ENCODE results near the gene REELD1. TPM values are rescaled to one million over a fixed set of nuclear protein-coding genes. Genes with fewer than 3 reads are reported as not detected.

REELD1 gene
- total and polyA plus RNA-seq, 9 of the 15 experiments (the other 6 are each of a cell fraction or from before 2014, with no cell fraction given), result not detected

DNA sequence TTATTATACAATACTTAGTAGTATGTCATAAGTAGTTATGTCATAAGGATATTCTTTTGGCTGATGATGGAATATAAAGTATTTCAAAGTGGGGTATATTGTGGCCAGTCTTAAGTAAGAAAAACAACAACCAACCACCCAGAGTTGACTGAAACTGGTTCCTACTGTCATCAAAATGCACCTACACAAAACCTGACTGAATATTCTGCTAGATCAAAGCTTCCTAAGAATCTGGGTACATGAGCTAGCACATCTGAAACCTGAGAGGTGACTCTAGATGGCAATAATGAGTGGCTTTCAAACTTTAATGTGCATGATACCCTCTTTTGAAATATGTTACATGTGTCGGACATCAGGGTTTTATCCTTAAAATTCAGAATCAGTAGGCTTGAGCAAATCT, 60.4 kb downstream of the REELD1 start (continued):
- TF ChIP-seq, protein P1, sequence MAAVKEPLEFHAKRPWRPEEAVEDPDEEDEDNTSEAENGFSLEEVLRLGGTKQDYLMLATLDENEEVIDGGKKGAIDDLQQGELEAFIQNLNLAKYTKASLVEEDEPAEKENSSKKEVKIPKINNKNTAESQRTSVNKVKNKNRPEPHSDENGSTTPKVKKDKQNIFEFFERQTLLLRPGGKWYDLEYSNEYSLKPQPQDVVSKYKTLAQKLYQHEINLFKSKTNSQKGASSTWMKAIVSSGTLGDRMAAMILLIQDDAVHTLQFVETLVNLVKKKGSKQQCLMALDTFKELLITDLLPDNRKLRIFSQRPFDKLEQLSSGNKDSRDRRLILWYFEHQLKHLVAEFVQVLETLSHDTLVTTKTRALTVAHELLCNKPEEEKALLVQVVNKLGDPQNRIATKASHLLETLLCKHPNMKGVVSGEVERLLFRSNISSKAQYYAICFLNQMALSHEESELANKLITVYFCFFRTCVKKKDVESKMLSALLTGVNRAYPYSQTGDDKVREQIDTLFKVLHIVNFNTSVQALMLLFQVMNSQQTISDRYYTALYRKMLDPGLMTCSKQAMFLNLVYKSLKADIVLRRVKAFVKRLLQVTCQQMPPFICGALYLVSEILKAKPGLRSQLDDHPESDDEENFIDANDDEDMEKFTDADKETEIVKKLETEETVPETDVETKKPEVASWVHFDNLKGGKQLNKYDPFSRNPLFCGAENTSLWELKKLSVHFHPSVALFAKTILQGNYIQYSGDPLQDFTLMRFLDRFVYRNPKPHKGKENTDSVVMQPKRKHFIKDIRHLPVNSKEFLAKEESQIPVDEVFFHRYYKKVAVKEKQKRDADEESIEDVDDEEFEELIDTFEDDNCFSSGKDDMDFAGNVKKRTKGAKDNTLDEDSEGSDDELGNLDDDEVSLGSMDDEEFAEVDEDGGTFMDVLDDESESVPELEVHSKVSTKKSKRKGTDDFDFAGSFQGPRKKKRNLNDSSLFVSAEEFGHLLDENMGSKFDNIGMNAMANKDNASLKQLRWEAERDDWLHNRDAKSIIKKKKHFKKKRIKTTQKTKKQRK (IDR thresholded peaks at IDR 0.05; ENCODE audit: borderline replicate concordance, low read depth, low read length), result no peak

DNA sequence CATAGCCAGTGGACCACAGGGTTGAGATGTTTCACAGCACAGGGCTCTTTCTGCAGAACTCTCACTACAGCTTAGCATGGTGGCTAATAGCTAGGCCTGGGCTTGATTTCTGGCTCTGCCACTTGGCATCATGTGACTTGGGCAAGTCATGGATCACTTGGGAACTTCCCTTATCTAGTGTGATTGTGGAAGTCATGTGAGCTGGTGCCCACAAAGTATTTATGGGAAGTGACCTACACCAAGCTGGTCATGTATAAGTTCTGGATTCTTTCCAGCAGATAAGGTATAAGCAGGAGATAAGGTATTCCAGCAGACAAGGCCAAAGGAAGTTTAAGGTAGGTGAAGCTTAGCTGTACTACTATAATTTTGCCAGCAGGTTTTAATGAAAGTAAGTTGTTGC, 61.0 kb downstream of the REELD1 start:
- no peaks in the 10 kb centered on the region for H3K36me3 ChIP-seq (ENCODE audit: control insufficient read depth, insufficient read depth, low read length)
- ChIA-PET CTCF (ENCODE audit: low intra/inter-chr PET ratio) (no interaction called here), POLR2A (no interaction called here)
- H3K4me3 ChIP-seq, result no peak overlapping the region
- H3K27me3 ChIP-seq (ENCODE audit: control insufficient read depth in 2 of 2, insufficient read depth in 2 of 2, low read length in 2 of 2), result no peaks in the 10 kb centered on the region
- no peak for TF ChIP-seq SLC30A9 (CRISPR knock-in tag; IDR thresholded peaks at IDR 0.05)
- TF ChIP-seq, protein P2, sequence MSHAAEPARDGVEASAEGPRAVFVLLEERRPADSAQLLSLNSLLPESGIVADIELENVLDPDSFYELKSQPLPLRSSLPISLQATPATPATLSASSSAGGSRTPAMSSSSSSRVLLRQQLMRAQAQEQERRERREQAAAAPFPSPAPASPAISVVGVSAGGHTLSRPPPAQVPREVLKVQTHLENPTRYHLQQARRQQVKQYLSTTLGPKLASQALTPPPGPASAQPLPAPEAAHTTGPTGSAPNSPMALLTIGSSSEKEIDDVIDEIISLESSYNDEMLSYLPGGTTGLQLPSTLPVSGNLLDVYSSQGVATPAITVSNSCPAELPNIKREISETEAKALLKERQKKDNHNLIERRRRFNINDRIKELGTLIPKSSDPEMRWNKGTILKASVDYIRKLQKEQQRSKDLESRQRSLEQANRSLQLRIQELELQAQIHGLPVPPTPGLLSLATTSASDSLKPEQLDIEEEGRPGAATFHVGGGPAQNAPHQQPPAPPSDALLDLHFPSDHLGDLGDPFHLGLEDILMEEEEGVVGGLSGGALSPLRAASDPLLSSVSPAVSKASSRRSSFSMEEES (CRISPR knock-in tag; IDR thresholded peaks at IDR 0.05), result peak; percentile 75
- TF ChIP-seq, protein P3, sequence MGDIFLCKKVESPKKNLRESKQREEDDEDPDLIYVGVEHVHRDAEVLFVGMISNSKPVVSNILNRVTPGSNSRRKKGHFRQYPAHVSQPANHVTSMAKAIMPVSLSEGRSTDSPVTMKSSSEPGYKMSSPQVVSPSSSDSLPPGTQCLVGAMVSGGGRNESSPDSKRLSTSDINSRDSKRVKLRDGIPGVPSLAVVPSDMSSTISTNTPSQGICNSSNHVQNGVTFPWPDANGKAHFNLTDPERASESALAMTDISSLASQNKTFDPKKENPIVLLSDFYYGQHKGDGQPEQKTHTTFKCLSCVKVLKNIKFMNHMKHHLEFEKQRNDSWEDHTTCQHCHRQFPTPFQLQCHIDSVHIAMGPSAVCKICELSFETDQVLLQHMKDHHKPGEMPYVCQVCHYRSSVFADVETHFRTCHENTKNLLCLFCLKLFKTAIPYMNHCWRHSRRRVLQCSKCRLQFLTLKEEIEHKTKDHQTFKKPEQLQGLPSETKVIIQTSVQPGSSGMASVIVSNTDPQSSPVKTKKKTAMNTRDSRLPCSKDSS (IDR thresholded peaks at IDR 0.05; ENCODE audit: low read depth, partially characterized antibody), result no peak
- ATAC-seq, result no peak
- no peaks in the 10 kb centered on the region for H3K9me3 ChIP-seq (replicated peaks; ENCODE audit: control insufficient read depth, insufficient read depth, low read depth, low read length)
- intact Hi-C loops (cut with micrococcal nuclease) (loop anchor here (5.0 kb wide), 1 partner anchor 453 kb away; no protein-coding TSS in a partner anchor), in situ Hi-C loops (cut with MboI) (no loop called here)
- no TSS peak for BruUV-seq (replicated peaks)
- H4K20me1 ChIP-seq (replicated peaks; ENCODE audit: control insufficient read depth, insufficient read depth, low read length), result no peaks in the 10 kb centered on the region
- H3K4me1 ChIP-seq (replicated peaks in 1 of 2; ENCODE audit: control insufficient read depth in 2 of 2, insufficient read depth in 2 of 2, low read length in 2 of 2), result peaks cover 0 to 5% of the 10 kb centered on the region in 2 experiments; a peak in 2 of 5 replicates
- DNase-seq (ENCODE audit: extremely low read depth in 1 of 4, low spot score in 3 of 4), result peak in 1 of 4 experiments; percentile 14
- H3K9ac ChIP-seq (ENCODE audit: insufficient read depth in 1 of 2, low read depth in 2 of 2, low read length in 2 of 2), result no peak overlapping the region
- H3K79me2 ChIP-seq (ENCODE audit: control insufficient read depth, insufficient read depth, low read length), result no peaks in the 10 kb centered on the region
- H3K4me2 ChIP-seq (ENCODE audit: insufficient read depth, low read length), result no peak overlapping the region
- H3K27ac ChIP-seq (ENCODE audit: extremely low read depth, low read depth, low read length), result no peak overlapping the region
- H2AFZ ChIP-seq (ENCODE audit: low read depth, low read length), result no peak overlapping the region
- no peak for FAIRE-seq
- H3K9me1 ChIP-seq (ENCODE audit: control insufficient read depth, insufficient read depth, low read length), result no peaks in the 10 kb centered on the region

Data from K562 (cell line).